GM12874 (cell line): Measurements from ENCODE around the gene ETV4.
A peak's percentile ranks its signal among the peaks of the same experiment; 100 is the strongest.

ENCODE experiments used
- CTCF ChIP-seq: IDR thresholded peaks from 2 replicates; pipeline ENCODE4 v1.5.1; 2011; ENCODE audit warnings: low read depth, mild to moderate bottlenecking, control low read depth, low read length, moderate library complexity; ENCODE audit not compliant: insufficient read depth

Gene ETV4

GRCh38 chr17:43577664-43578403 is 31.7 kb upstream of the ETV4 start:
- no peak for TF ChIP-seq CTCF

DNA sequence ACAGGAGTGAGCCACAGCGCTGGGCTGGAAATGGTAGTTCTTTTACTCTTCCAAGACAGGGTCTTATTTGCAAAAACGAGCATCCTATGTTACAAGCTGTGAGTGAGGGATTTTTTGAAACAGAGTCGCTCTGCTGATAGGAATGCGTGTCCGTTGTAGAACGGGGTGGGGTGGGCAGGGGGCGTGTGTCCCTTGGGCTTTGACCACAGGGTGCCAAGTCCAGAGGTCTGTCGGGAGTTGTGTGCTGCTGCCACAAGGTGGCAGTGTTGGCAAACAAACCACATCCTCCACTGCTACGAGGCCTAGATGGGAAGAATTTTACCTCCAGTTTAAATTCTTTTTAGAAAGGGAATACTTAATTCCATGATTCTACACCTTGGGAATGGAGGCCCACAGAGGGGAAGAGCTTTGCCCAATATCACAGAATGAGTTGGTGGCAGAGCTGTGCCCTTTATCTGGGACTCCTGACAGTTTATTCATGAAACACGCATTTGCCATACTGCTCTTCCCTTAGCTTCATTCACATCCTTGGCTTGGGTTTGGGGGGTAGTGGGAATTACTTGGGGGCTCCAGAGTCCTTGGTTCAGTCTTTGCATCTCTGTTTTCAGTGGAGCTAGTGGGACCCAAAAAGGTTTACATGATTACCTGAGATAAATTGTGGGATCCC is 30.6 kb upstream of the ETV4 start:
- peak; percentile 82 for TF ChIP-seq CTCF

- no peak for TF ChIP-seq CTCF
Observed at GRCh38 chr17:43574896-43575525, 28.9 kb upstream of the ETV4 start.

- no peak for TF ChIP-seq CTCF
Observed at GRCh38 chr17:43574348-43574747, 28.2 kb upstream of the ETV4 start.

GRCh38 chr17:43573579-43574321 is 27.6 kb upstream of the ETV4 start:
- TF ChIP-seq CTCF = no peak

- no peak for TF ChIP-seq CTCF
Observed at GRCh38 chr17:43572368-43572980, 26.3 kb upstream of the ETV4 start.
